GM18870 (cell line): Measurements from ENCODE around the gene RNU5B-1.

Source experiments
- ATAC-seq: cut with Tn5 transposase; IDR thresholded peaks from one replicate; pipeline ENCODE4 v1.9.1; 2021; ENCODE audit warnings: moderate library complexity; ENCODE audit not compliant: unreplicated experiment

RNU5B-1 gene

GRCh38 chr15:65327651-65328393 is 23.3 kb downstream of the RNU5B-1 start:
- no peak for ATAC-seq

- ATAC-seq, result no peak
These were observed 24.2 kb downstream of the RNU5B-1 start for GRCh38 chr15:65328506-65329287.

GRCh38 chr15:65329288-65329983 is 25.0 kb downstream of the RNU5B-1 start:
- ATAC-seq, result no peak

- no peak for ATAC-seq
These were observed 25.7 kb downstream of the RNU5B-1 start for GRCh38 chr15:65329984-65330735.

- no peak for ATAC-seq
These were observed 26.6 kb downstream of the RNU5B-1 start for GRCh38 chr15:65330934-65331645.

GRCh38 chr15:65331811-65332210 is 27.3 kb downstream of the RNU5B-1 start:
- no peak for ATAC-seq

GRCh38 chr15:65332391-65333147 is 28.1 kb downstream of the RNU5B-1 start:
- ATAC-seq, result no peak

GRCh38 chr15:65333148-65333820 is 28.8 kb downstream of the RNU5B-1 start:
- no peak for ATAC-seq

GRCh38 chr15:65333856-65334255 is 29.4 kb downstream of the RNU5B-1 start:
- ATAC-seq, result no peak

GRCh38 chr15:65334586-65335231 is 30.2 kb downstream of the RNU5B-1 start:
- ATAC-seq, result no peak

GRCh38 chr15:65335278-65336055 is 31.0 kb downstream of the RNU5B-1 start:
- ATAC-seq, result no peak

- ATAC-seq, result no peak
These were observed 32.3 kb downstream of the RNU5B-1 start for GRCh38 chr15:65336493-65337435.

- ATAC-seq, result no peak
These were observed 33.1 kb downstream of the RNU5B-1 start for GRCh38 chr15:65337436-65338070.

- no peak for ATAC-seq
These were observed 33.9 kb downstream of the RNU5B-1 start for GRCh38 chr15:65338366-65338765.

GRCh38 chr15:65338823-65339222 is 34.3 kb downstream of the RNU5B-1 start:
- ATAC-seq, result no peak

- no peak for ATAC-seq
These were observed 34.9 kb downstream of the RNU5B-1 start for GRCh38 chr15:65339416-65339815.
